Measurements from ENCODE around the gene CDK8. TPM values are rescaled to one million over a fixed set of nuclear protein-coding genes. Genes with fewer than 3 reads are reported as not detected.

CDK8 gene
- total RNA-seq, 1 experiment from 2014 or later: 9.4 TPM

DNA sequence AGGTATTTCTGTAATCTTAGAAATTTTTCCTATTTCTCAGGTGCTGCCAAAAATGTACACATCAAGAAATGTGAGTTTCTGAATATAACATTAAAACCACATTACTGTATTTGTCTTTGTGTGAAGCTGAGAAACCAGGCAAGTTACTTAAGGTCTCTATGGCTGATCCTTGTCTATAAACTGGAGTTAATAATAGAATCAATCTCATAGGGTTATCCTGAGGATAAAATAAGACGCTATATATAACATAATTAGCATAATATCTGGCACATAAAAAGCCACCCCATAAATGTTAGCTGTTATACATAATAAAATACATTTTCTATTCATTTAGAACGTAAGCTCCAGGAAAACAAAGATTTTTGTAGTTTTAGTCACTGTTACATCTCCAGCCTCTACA, 37.9 kb upstream of the CDK8 start:
- H3K4me1 Mint-ChIP-seq (ENCODE audit: low read depth, unreplicated experiment): no peaks in the 10 kb centered on the region
- intact Hi-C loops (cut with micrococcal nuclease; ENCODE audit: unreplicated experiment): no loop called here
- H3K36me3 Mint-ChIP-seq (ENCODE audit: insufficient read depth, unreplicated experiment): peaks cover 22% of the 10 kb centered on the region
- no peaks in the 10 kb centered on the region for H3K27me3 Mint-ChIP-seq (ENCODE audit: unreplicated experiment)
- CTCF ChIA-PET: no interaction called here
- DNase-seq: no peak
- no peak overlapping the region for H3K4me3 Mint-ChIP-seq (ENCODE audit: low read depth, unreplicated experiment)
- no peak overlapping the region for H3K27ac Mint-ChIP-seq (ENCODE audit: unreplicated experiment)
- TF ChIP-seq, protein P1, sequence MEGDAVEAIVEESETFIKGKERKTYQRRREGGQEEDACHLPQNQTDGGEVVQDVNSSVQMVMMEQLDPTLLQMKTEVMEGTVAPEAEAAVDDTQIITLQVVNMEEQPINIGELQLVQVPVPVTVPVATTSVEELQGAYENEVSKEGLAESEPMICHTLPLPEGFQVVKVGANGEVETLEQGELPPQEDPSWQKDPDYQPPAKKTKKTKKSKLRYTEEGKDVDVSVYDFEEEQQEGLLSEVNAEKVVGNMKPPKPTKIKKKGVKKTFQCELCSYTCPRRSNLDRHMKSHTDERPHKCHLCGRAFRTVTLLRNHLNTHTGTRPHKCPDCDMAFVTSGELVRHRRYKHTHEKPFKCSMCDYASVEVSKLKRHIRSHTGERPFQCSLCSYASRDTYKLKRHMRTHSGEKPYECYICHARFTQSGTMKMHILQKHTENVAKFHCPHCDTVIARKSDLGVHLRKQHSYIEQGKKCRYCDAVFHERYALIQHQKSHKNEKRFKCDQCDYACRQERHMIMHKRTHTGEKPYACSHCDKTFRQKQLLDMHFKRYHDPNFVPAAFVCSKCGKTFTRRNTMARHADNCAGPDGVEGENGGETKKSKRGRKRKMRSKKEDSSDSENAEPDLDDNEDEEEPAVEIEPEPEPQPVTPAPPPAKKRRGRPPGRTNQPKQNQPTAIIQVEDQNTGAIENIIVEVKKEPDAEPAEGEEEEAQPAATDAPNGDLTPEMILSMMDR (IDR thresholded peaks at IDR 0.05; ENCODE audit: unreplicated experiment): no peak
- no TSS peak for BruUV-seq (replicated peaks)
- H3K9me3 Mint-ChIP-seq (ENCODE audit: low read depth, unreplicated experiment): no peaks in the 10 kb centered on the region

DNA sequence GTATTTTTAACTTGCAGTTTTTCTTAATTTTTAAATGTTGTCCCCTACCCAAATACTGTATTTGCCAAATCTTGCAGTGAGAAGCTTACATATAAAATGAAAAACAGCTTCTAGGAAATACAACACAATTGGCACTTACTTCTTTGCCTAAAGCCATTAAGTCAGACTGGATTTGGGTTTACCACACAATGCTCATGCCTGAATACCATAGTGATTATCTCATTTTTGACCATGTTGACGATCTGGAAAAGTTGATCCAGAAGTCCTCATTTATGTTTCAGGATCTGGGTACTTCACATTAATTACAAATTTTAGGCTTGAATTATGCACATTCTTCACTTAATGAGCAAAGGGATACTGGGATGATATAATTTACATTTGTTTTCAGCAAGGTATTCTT, 34.2 kb upstream of the CDK8 start:
- TF ChIP-seq, protein P1 (IDR thresholded peaks at IDR 0.05; ENCODE audit: unreplicated experiment): no peak
- DNase-seq: no peak
- H3K27me3 Mint-ChIP-seq (ENCODE audit: unreplicated experiment): no peaks in the 10 kb centered on the region
- peaks cover 12% of the 10 kb centered on the region for H3K4me1 Mint-ChIP-seq (ENCODE audit: low read depth, unreplicated experiment)
- BruUV-seq (replicated peaks): no TSS peak
- CTCF ChIA-PET: no interaction called here
- H3K27ac Mint-ChIP-seq (ENCODE audit: unreplicated experiment): no peak overlapping the region
- intact Hi-C loops (cut with micrococcal nuclease; ENCODE audit: unreplicated experiment): no loop called here
- peaks cover 42% of the 10 kb centered on the region for H3K36me3 Mint-ChIP-seq (ENCODE audit: insufficient read depth, unreplicated experiment)
- H3K9me3 Mint-ChIP-seq (ENCODE audit: low read depth, unreplicated experiment): no peaks in the 10 kb centered on the region
- H3K4me3 Mint-ChIP-seq (ENCODE audit: low read depth, unreplicated experiment): no peak overlapping the region

DNA sequence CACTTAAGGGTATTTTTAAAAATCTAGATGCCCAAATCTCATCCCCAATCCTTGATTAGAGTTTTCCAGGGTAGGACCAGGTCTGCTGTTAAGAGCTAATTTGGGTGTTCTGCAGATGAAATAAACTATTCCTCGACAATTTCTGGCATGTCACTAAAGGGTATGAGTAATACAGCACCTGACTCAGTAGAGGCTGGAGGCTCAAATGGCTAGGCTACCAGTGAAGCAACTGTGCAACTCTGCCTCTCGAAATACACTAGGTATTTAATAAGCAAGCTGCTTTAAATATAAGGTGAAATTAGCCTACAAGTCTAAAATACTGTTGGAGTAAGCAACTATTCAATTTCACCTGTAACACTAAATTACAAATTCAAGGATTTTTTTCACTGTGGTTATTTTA, 33.4 kb upstream of the CDK8 start:
- TF ChIP-seq, protein P1 (IDR thresholded peaks at IDR 0.05; ENCODE audit: unreplicated experiment): no peak
- Mint-ChIP-seq H3K27ac (ENCODE audit: unreplicated experiment) (no peak overlapping the region), H3K36me3 (ENCODE audit: insufficient read depth, unreplicated experiment) (peaks cover 34% of the 10 kb centered on the region), H3K4me3 (ENCODE audit: low read depth, unreplicated experiment) (peak overlapping the region; percentile 89), H3K9me3 (ENCODE audit: low read depth, unreplicated experiment) (no peaks in the 10 kb centered on the region), H3K4me1 (ENCODE audit: low read depth, unreplicated experiment) (peaks cover 12% of the 10 kb centered on the region), H3K27me3 (ENCODE audit: unreplicated experiment) (no peaks in the 10 kb centered on the region)
- CTCF ChIA-PET: no interaction called here
- BruUV-seq (replicated peaks): no TSS peak
- intact Hi-C loops (cut with micrococcal nuclease; ENCODE audit: unreplicated experiment): no loop called here
- no peak for DNase-seq

DNA sequence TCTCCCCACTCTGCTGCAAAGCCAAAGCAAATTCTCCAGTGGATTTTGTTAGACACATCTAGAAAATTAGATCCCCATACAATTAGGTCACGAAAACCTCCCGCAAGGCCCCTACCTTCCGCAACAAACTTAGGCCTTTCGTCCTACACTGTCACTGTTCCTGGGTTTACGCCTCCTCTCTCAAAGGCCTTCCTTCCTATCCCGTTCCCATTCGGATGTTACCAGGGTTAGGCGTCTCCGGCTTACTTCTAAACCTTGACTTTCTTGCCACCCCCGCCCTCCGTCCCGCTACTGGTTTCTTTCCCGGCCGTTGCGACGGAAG, 32.6 kb upstream of the CDK8 start:
- Mint-ChIP-seq H3K4me3 (ENCODE audit: low read depth, unreplicated experiment) (peak overlapping the region; percentile 89), H3K9me3 (ENCODE audit: low read depth, unreplicated experiment) (no peaks in the 10 kb centered on the region), H3K4me1 (ENCODE audit: low read depth, unreplicated experiment) (peaks cover 12% of the 10 kb centered on the region), H3K36me3 (ENCODE audit: insufficient read depth, unreplicated experiment) (peaks cover 34% of the 10 kb centered on the region), H3K27me3 (ENCODE audit: unreplicated experiment) (no peaks in the 10 kb centered on the region), H3K27ac (ENCODE audit: unreplicated experiment) (peak overlapping the region; percentile 91)
- TF ChIP-seq, protein P1 (IDR thresholded peaks at IDR 0.05; ENCODE audit: unreplicated experiment): no peak
- BruUV-seq (replicated peaks): no TSS peak
- no peak for DNase-seq
- intact Hi-C loops (cut with micrococcal nuclease; ENCODE audit: unreplicated experiment): no loop called here
- CTCF ChIA-PET: interaction anchor here (2.2 kb wide), 1 partner anchor 34 kb away, joined by 6 read pairs; no protein-coding TSS in a partner anchor
